Endothelial cell of umbilical vein (primary cell): ENCODE results near the gene EPHA4. TPM values are rescaled to one million over a fixed set of nuclear protein-coding genes. Genes with fewer than 3 reads are reported as not detected.

ENCODE experiments used
- BruUV-seq: library from RNA; stranded (reverse); fragments of 400-500 nt; replicated peaks from 2 replicates; lab custom pipeline; 2021; lab: Mats Ljungman, UMichigan
- CTCF ChIA-PET: fragments of 300-600, 350-600 bp; sonication (Branson Sonifier 250); formaldehyde crosslinking; loops from one replicate; lab custom pipeline; 2021; ENCODE audit warnings: antibody characterized with exemption, inconsistent platforms; lab: Charles Lee
- POLR2A ChIA-PET: fragments of 300-600, 350-600 bp; sonication (Branson Sonifier 250); formaldehyde crosslinking; loops from one replicate; lab custom pipeline; 2021; ENCODE audit warnings: antibody characterized with exemption, inconsistent platforms; lab: Charles Lee
- DNase-seq: peaks from one replicate; pipeline ENCODE4 v3.0.0-alpha.2; 2011; ENCODE audit warnings: low read depth, low spot score
- FAIRE-seq: peaks from 2 replicates; lab custom pipeline; 2011; peaks lifted over from hg19 to GRCh38; lab: Jason Lieb, UNC
- H2AFZ ChIP-seq: 2 replicates; pipeline ENCODE4 v1.6.0; 2012; ENCODE audit warnings: low read depth, low read length, control low read depth, inconsistent platforms
- H3K27ac ChIP-seq: 2 replicates; pipeline ENCODE4 v1.5.1; 2011; ENCODE audit warnings: low read depth, mild to moderate bottlenecking, control low read depth, low read length, moderate library complexity; ENCODE audit not compliant: insufficient read depth
- H3K27me3 ChIP-seq, 2 experiments: 2 replicates each; pipeline versions ENCODE4 v1.6.0 to v1.6.1; 2011; ENCODE audit warnings: low read length in 2 of 2, mixed read lengths in 1 of 2; ENCODE audit not compliant: control insufficient read depth in 2 of 2, insufficient read depth in 2 of 2
- H3K36me3 ChIP-seq, 2 experiments: 2 replicates in 1 of 2; 3 replicates in 1 of 2; pipeline ENCODE4 v1.5.1; 2011; ENCODE audit warnings: low read length in 2 of 2, mild to moderate bottlenecking in 1 of 2, moderate library complexity in 1 of 2; ENCODE audit not compliant: control insufficient read depth in 2 of 2, insufficient read depth in 2 of 2; ENCODE audit errors: extremely low read depth in 1 of 2
- H3K4me1 ChIP-seq: 3 replicates; pipeline ENCODE4 v1.5.1; 2011; ENCODE audit warnings: mild to moderate bottlenecking, low read length; ENCODE audit not compliant: control insufficient read depth, insufficient read depth; ENCODE audit errors: extremely low read depth
- H3K4me2 ChIP-seq: 2 replicates; pipeline ENCODE4 v1.6.1; 2011; ENCODE audit warnings: low read length, control low read depth, mixed read lengths; ENCODE audit not compliant: insufficient read depth
- H3K4me3 ChIP-seq, 3 experiments: fragments of 200-600 bp in 1 of 3; sonication (generic), shearing (Covaris generic) in 1 of 3; replicated peaks in 1 of 3; 2 replicates each; pipeline ENCODE4 v1.5.1; 2011 to 2016; ENCODE audit warnings: control low read depth in 3 of 3, low read length in 3 of 3, mild to moderate bottlenecking in 2 of 3, inconsistent platforms in 1 of 3, low read depth in 1 of 3, moderate library complexity in 1 of 3; ENCODE audit not compliant: insufficient read depth in 1 of 3
- H3K79me2 ChIP-seq: 2 replicates; pipeline ENCODE4 v1.6.0; 2012; ENCODE audit warnings: low read length, inconsistent platforms; ENCODE audit not compliant: control insufficient read depth, insufficient read depth
- H3K9ac ChIP-seq: replicated peaks from 2 replicates; pipeline ENCODE3; 2011; ENCODE audit warnings: low read length, control low read depth; ENCODE audit not compliant: insufficient read depth; ENCODE audit errors: extremely low read depth
- H3K9me1 ChIP-seq: replicated peaks from 3 replicates; pipeline ENCODE4 v1.6.0; 2011; ENCODE audit warnings: mild to moderate bottlenecking, low read length; ENCODE audit not compliant: control insufficient read depth, insufficient read depth; ENCODE audit errors: extremely low read depth
- H3K9me3 ChIP-seq: replicated peaks from 2 replicates; pipeline ENCODE4 v1.5.1; 2012; ENCODE audit warnings: low read length, inconsistent platforms; ENCODE audit not compliant: control insufficient read depth, insufficient read depth
- H4K20me1 ChIP-seq: replicated peaks from 2 replicates; pipeline ENCODE3; 2011; ENCODE audit warnings: mild to moderate bottlenecking, low read length; ENCODE audit not compliant: control insufficient read depth, insufficient read depth; ENCODE audit errors: extremely low read depth
- EZH2 ChIP-seq: IDR thresholded peaks from 2 replicates; pipeline ENCODE4 v1.6.1; 2012; ENCODE audit warnings: borderline replicate concordance, low read depth, mild to moderate bottlenecking, moderate library complexity, low read length, inconsistent platforms; ENCODE audit not compliant: severe bottlenecking
- FOS ChIP-seq: IDR thresholded peaks from 2 replicates; pipeline ENCODE4 v1.6.1; 2011; ENCODE audit warnings: mild to moderate bottlenecking, low read length, moderate library complexity, borderline replicate concordance; ENCODE audit not compliant: insufficient read depth
- GATA2 ChIP-seq: IDR thresholded peaks from 2 replicates; pipeline ENCODE4 v1.7.0; 2011; ENCODE audit warnings: low read depth, mild to moderate bottlenecking, moderate library complexity, mixed read lengths, low read length; ENCODE audit not compliant: insufficient read length, insufficient read depth
- JUN ChIP-seq: IDR thresholded peaks from 2 replicates; pipeline ENCODE4 v1.6.1; 2011; ENCODE audit warnings: borderline replicate concordance, low read depth; ENCODE audit not compliant: insufficient read length, insufficient read depth
- MYC ChIP-seq: IDR thresholded peaks from one replicate; pipeline ENCODE4 v1.6.1; 2011; ENCODE audit warnings: mild to moderate bottlenecking, low read depth, low read length
- POLR2A ChIP-seq: IDR thresholded peaks from 2 replicates; pipeline ENCODE4 v1.6.1; 2012; ENCODE audit warnings: low read depth, mild to moderate bottlenecking, control low read depth, low read length
- POLR2AphosphoS5 ChIP-seq: IDR thresholded peaks from 2 replicates; pipeline ENCODE4 v1.6.1; 2012; ENCODE audit warnings: low read depth, mild to moderate bottlenecking, control low read depth, low read length, moderate library complexity; ENCODE audit not compliant: insufficient read depth
- dilution Hi-C: fragments of 300-500 bp; cut with MboI; formaldehyde crosslinking; loops from one replicate; pipeline ENCODE4 v1.15.0; 2019; ENCODE audit warnings: low sequenced_read_pairs; ENCODE audit not compliant: extremely low pct_ligation_motif_present
- intact Hi-C: fragments of 100-400 bp; cut with micrococcal nuclease; formaldehyde crosslinking; loops from one replicate; pipeline ENCODE4 v1.10.0; 2022
- polyA plus RNA-seq, 4 experiments: library from polyadenylated mRNA; depleted of rRNA in 3 of 4; stranded (reverse) in 3 of 4; unstranded in 1 of 4; fragments of >200 nt; gene quantifications; 2 replicates each; pipeline versions ENCODE4 v1.2.1 to v1.2.3, GENCODE V29; 2011 to 2012; ENCODE audit warnings: missing spikeins in 1 of 4
- total RNA-seq: library from RNA; stranded (reverse); gene quantifications from 2 replicates; pipeline ENCODE4 v1.2.3, GENCODE V29; 2021
- TF ChIP-seq, protein P1 (sequence below): IDR thresholded peaks from 2 replicates; pipeline ENCODE4 v1.6.1; 2011; ENCODE audit not compliant: insufficient read depth, insufficient read length
- TF ChIP-seq, protein P2 (sequence below), 2 donors: IDR thresholded peaks; 1 replicate in 1 of 2; 2 replicates in 1 of 2; pipeline ENCODE4 v1.5.1; 2011; ENCODE audit warnings: low read length in 2 of 2, mild to moderate bottlenecking in 2 of 2, moderate library complexity in 2 of 2, control low read depth in 1 of 2, inconsistent platforms in 1 of 2, low read depth in 1 of 2; ENCODE audit not compliant: insufficient read depth in 1 of 2; ENCODE audit errors: extremely low read depth in 1 of 2

The EPHA4 gene
- total and polyA plus RNA-seq, 2 donors (not counting 3 experiments of a cell fraction or from before 2014, with no cell fraction given): 11.9 to 19.8 TPM

DNA sequence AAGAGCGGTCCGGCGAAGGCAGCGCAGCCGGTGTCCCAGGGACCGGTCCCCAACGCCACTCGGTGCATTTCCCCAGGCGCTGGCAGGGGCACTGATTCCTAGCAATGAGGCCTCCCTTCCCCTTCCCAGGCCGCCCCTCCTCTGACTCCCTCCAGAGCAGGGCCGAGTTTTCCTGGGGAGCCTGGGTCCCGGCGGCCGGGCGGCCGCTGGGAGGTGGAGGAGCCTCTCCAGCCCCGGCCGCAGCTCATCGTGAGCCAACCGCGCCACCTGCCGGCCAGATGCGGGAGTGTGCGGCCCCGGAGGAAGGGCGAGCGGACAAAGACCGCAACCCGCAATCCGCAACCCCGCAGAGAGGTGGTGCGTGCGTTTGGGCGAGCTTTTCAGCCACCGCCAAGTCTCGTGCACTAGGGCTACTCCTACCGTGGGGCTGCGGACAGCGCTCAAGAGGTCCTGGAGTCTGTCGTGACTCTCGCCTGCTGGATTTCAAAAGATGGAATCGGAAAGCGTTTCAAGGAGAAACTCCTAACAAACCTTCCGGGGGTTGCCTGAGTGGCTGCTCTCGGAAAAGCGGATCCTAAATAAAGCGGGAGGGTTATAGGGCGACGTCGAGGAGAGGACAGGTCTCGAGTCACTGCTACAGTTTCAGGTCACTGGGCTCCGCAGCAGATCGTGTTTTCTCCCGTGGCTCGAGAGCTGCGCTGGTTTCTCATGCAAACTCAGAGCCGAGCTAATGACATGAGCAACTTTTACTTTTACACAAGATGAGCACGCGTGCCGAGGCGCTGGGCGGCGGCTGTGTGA lies 1.5 kb upstream of the EPHA4 start:
- H3K4me1 ChIP-seq: peaks cover 10% of the 10 kb centered on the region
- DNase-seq (peak; percentile 82), FAIRE-seq (peak; percentile 64)
- H3K27me3 ChIP-seq: peaks cover 3 to 8% of the 10 kb centered on the region in 2 experiments
- peak overlapping the region; percentile 88 for H3K4me2 ChIP-seq
- H3K9me1 ChIP-seq: no peaks in the 10 kb centered on the region
- intact Hi-C loops: loop anchor here (1.0 to 10.0 kb wide), 9 partner anchors 43 to 886 kb away; no protein-coding TSS in a partner anchor
- H2AFZ ChIP-seq: peak overlapping the region; percentile 94
- ChIA-PET CTCF (interaction anchor here (0.5 to 4.5 kb wide), 39 partner anchors 10 to 1928 kb away, joined by 3 to 87 read pairs (median 4); no protein-coding TSS in a partner anchor), POLR2A (no interaction called here)
- peaks cover 10% of the 10 kb centered on the region for H3K79me2 ChIP-seq
- no peaks in the 10 kb centered on the region for H3K36me3 ChIP-seq
- H4K20me1 ChIP-seq: no peaks in the 10 kb centered on the region
- peak overlapping the region; percentile 45 to 68 (median 67) for H3K4me3 ChIP-seq
- peak overlapping the region; percentile 71 for H3K9ac ChIP-seq
- peak overlapping the region; percentile 14 for H3K27ac ChIP-seq
- H3K9me3 ChIP-seq: no peaks in the 10 kb centered on the region
- dilution Hi-C loops: no loop called here
- BruUV-seq: no TSS peak
- TF ChIP-seq JUN (no peak), GATA2 (no peak), MYC (no peak), EZH2 (no peak), POLR2A (no peak), FOS (peak; percentile 52), POLR2AphosphoS5 (no peak)
- TF ChIP-seq, protein P1, sequence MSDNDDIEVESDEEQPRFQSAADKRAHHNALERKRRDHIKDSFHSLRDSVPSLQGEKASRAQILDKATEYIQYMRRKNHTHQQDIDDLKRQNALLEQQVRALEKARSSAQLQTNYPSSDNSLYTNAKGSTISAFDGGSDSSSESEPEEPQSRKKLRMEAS: no peak
- TF ChIP-seq, protein P2, sequence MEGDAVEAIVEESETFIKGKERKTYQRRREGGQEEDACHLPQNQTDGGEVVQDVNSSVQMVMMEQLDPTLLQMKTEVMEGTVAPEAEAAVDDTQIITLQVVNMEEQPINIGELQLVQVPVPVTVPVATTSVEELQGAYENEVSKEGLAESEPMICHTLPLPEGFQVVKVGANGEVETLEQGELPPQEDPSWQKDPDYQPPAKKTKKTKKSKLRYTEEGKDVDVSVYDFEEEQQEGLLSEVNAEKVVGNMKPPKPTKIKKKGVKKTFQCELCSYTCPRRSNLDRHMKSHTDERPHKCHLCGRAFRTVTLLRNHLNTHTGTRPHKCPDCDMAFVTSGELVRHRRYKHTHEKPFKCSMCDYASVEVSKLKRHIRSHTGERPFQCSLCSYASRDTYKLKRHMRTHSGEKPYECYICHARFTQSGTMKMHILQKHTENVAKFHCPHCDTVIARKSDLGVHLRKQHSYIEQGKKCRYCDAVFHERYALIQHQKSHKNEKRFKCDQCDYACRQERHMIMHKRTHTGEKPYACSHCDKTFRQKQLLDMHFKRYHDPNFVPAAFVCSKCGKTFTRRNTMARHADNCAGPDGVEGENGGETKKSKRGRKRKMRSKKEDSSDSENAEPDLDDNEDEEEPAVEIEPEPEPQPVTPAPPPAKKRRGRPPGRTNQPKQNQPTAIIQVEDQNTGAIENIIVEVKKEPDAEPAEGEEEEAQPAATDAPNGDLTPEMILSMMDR (IDR thresholded peaks at IDR 0.05; ENCODE audit: extremely low read depth in 1 of 2, insufficient read depth in 1 of 2, low read depth in 1 of 2, low read length in 2 of 2): peak; percentile 96 to 97
